Retina (tissue), 1 donor: ENCODE results near the gene JAK3.

Experiments
- DNase-seq: peaks from one replicate; pipeline ENCODE4 v3.0.0-alpha.2; 2016

Gene JAK3

GRCh38 chr19:17775245-17775927 is 72.4 kb downstream of the JAK3 start:
- no peak for DNase-seq
